ENCODE measurements around the gene EXOC6B. TPM values are rescaled to one million over a fixed set of nuclear protein-coding genes. Genes with fewer than 3 reads are reported as not detected.

The EXOC6B gene
- total RNA-seq, 1 donor from 2014 or later: 32.2 TPM

DNA sequence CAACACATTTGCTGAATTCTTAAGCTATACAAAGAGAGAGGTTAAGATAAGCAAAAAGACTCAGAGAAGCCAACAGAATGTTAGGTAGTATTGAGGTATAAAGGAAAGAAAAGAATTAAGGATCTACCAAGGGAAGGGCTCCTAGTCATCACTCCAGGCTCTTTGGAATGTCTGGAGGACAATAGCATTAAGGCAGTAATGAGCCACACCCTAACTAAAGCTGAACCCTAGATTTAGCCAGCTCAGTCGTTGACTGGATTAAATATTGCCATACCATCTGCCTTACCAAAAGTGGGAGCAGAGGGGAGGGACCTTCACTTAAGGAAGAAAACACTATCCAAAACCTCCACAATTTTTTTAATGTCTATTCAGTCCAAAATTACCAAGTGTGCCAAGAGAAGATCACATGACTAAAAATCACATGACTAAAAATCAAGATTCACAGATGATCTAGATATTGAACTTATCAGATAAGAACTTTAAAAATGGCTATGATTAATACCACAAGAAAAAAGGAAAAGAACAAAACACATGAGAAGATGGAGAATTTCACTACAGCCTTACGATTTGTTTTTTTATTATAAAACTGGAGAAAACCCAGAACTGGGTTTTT is 59.7 kb downstream of the EXOC6B start:
- Mint-ChIP-seq H3K27me3 (ENCODE audit: low read depth) (no peaks in the 10 kb centered on the region), H3K4me3 (ENCODE audit: unreplicated experiment) (no peak overlapping the region), H3K27ac (ENCODE audit: unreplicated experiment) (no peak overlapping the region), H3K4me1 (ENCODE audit: low read depth) (no peaks in the 10 kb centered on the region), H3K9me3 (ENCODE audit: low read depth) (peaks cover 14% of the 10 kb centered on the region), H3K36me3 (ENCODE audit: low read depth) (peaks cover 11% of the 10 kb centered on the region)
- no peak for DNase-seq (ENCODE audit: low spot score)
- TF ChIP-seq, protein P1, sequence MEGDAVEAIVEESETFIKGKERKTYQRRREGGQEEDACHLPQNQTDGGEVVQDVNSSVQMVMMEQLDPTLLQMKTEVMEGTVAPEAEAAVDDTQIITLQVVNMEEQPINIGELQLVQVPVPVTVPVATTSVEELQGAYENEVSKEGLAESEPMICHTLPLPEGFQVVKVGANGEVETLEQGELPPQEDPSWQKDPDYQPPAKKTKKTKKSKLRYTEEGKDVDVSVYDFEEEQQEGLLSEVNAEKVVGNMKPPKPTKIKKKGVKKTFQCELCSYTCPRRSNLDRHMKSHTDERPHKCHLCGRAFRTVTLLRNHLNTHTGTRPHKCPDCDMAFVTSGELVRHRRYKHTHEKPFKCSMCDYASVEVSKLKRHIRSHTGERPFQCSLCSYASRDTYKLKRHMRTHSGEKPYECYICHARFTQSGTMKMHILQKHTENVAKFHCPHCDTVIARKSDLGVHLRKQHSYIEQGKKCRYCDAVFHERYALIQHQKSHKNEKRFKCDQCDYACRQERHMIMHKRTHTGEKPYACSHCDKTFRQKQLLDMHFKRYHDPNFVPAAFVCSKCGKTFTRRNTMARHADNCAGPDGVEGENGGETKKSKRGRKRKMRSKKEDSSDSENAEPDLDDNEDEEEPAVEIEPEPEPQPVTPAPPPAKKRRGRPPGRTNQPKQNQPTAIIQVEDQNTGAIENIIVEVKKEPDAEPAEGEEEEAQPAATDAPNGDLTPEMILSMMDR (IDR thresholded peaks at IDR 0.05): no peak

DNA sequence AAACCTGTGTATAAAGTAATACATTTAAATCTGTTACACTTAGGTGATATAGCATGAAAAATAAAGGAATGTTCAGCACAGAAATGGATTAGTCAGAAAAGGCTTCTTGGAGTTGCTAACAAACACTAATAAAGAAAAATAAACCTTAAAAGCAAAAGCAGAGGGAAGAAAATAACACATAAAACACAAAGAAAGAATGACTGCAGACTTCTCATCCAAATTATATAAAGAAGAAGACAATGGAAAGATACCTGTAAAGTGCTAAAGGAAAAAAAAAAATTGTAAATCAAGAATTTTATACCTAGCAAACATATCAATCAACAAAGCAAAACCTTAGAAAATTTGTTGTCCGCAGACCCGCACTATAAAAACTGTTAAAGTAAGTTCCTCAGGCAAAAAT is 63.6 kb downstream of the EXOC6B start:
- Mint-ChIP-seq H3K9me3 (ENCODE audit: low read depth) (peaks cover 23% of the 10 kb centered on the region), H3K4me3 (ENCODE audit: unreplicated experiment) (no peak overlapping the region), H3K27me3 (ENCODE audit: low read depth) (no peaks in the 10 kb centered on the region), H3K27ac (ENCODE audit: unreplicated experiment) (no peak overlapping the region), H3K36me3 (ENCODE audit: low read depth) (peaks cover 20% of the 10 kb centered on the region), H3K4me1 (ENCODE audit: low read depth) (peaks cover 5% of the 10 kb centered on the region)
- TF ChIP-seq, protein P1 (IDR thresholded peaks at IDR 0.05): no peak
- DNase-seq (ENCODE audit: low spot score): no peak

DNA sequence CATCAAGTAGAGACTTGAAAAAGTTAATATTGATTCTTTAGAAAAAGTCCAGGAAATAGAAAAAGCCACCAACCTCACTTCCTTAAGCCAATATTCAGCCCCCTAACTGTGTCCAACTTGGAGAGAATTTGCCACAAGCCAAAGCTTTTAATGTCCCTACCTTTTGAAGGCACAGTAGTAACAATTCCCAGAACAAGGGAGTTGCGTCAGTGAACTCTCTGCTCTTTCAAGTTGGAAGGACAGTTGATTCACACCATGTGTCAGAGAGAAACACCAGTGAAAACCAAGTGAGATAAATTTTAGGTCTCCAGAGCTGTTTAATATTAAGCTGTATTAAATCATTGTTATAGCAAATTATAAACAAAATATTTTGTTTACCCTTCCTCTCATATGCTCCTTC is 66.1 kb downstream of the EXOC6B start:
- TF ChIP-seq, protein P1 (IDR thresholded peaks at IDR 0.05): no peak
- H3K9me3 Mint-ChIP-seq (ENCODE audit: low read depth): peaks cover 23% of the 10 kb centered on the region
- H3K4me3 Mint-ChIP-seq (ENCODE audit: unreplicated experiment): no peak overlapping the region
- H3K36me3 Mint-ChIP-seq (ENCODE audit: low read depth): peaks cover 20% of the 10 kb centered on the region
- no peaks in the 10 kb centered on the region for H3K27me3 Mint-ChIP-seq (ENCODE audit: low read depth)
- peaks cover 18% of the 10 kb centered on the region for H3K4me1 Mint-ChIP-seq (ENCODE audit: low read depth)
- H3K27ac Mint-ChIP-seq (ENCODE audit: unreplicated experiment): no peak overlapping the region
- DNase-seq (ENCODE audit: low spot score): no peak

DNA sequence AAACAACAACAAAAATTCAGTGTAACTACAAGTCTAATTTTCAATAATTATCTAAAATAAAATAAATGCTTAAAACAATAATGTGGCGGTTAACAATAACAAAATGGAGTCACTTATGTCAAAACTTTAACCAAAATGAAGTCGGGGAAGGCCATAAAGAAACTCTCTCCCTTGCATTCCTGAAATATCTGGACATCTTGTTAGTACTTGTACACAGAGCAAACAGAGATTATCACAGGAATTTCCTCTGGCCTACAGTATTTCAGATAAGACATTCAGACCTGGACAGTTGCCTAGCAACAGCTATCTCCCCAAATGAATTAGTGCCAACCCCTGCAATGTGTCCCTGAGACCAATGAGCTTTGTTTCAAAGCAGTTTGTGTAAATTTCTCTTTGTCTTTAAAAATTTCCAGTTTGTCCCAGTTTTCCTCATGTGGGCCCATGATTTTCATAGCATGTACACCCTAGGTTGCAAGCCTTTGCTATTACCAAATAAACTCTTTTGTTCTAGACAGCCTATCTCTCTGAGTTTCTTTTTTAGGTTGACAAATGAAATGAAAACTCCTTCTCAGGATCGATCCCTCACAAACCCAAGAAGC is 68.6 kb downstream of the EXOC6B start:
- peaks cover 18% of the 10 kb centered on the region for H3K4me1 Mint-ChIP-seq (ENCODE audit: low read depth)
- H3K9me3 Mint-ChIP-seq (ENCODE audit: low read depth): peaks cover 14% of the 10 kb centered on the region
- DNase-seq (ENCODE audit: low spot score): no peak
- peak overlapping the region; percentile 29 for H3K27ac Mint-ChIP-seq (ENCODE audit: unreplicated experiment)
- no peaks in the 10 kb centered on the region for H3K27me3 Mint-ChIP-seq (ENCODE audit: low read depth)
- TF ChIP-seq, protein P1 (IDR thresholded peaks at IDR 0.05): no peak
- H3K36me3 Mint-ChIP-seq (ENCODE audit: low read depth): peaks cover 11% of the 10 kb centered on the region
- no peak overlapping the region for H3K4me3 Mint-ChIP-seq (ENCODE audit: unreplicated experiment)

DNA sequence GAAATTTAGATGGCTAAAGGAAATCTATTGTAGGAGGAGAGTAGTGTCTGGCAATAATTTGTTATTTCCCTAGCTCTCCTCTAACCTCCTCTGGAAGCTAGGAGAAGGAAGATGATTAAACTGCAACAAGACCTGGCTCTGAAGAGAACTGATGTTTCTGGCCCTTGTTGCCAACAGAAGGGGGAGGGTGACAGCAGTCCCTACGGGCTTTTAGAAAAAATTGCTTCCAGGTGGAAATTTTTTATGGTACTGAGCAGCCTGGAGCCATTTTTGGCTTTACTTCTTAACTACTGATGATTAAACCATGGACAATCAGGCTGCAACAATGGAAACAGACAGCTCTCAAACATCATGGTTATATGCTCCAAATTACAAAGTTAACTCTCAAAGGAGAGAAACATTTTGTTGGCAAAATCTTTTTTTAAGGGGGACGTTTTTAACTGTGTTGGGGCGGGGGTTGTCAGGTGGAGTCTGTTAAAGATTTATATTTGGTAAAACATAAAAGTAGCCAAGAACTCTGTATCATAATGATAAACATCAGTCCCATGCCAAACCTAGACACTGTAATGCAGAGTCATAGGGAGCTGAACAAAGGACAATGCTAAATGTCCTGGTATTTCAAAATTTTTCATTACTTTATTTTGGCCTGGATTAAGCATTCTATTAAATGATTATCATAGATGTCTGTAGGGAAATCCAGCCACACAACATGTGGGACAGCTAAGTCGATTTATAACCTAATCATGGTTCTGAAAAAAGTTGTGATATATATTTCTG is 70.0 kb downstream of the EXOC6B start:
- no peak overlapping the region for H3K4me3 Mint-ChIP-seq (ENCODE audit: unreplicated experiment)
- TF ChIP-seq, protein P1 (IDR thresholded peaks at IDR 0.05): no peak
- H3K36me3 Mint-ChIP-seq (ENCODE audit: low read depth): peaks cover 9% of the 10 kb centered on the region
- no peaks in the 10 kb centered on the region for H3K27me3 Mint-ChIP-seq (ENCODE audit: low read depth)
- no peak overlapping the region for H3K27ac Mint-ChIP-seq (ENCODE audit: unreplicated experiment)
- peaks cover 18% of the 10 kb centered on the region for H3K4me1 Mint-ChIP-seq (ENCODE audit: low read depth)
- no peak for DNase-seq (ENCODE audit: low spot score)
- peaks cover 8% of the 10 kb centered on the region for H3K9me3 Mint-ChIP-seq (ENCODE audit: low read depth)

Data from chondrocyte (in vitro differentiated cells).